ENCODE data around the gene ATAD2B.
"Not testable (repeated sequence)": the region's sequence is repeated elsewhere in the genome, so short reads cannot be mapped to it uniquely, and the experiment has no call there.

ATAD2B gene

DNA sequence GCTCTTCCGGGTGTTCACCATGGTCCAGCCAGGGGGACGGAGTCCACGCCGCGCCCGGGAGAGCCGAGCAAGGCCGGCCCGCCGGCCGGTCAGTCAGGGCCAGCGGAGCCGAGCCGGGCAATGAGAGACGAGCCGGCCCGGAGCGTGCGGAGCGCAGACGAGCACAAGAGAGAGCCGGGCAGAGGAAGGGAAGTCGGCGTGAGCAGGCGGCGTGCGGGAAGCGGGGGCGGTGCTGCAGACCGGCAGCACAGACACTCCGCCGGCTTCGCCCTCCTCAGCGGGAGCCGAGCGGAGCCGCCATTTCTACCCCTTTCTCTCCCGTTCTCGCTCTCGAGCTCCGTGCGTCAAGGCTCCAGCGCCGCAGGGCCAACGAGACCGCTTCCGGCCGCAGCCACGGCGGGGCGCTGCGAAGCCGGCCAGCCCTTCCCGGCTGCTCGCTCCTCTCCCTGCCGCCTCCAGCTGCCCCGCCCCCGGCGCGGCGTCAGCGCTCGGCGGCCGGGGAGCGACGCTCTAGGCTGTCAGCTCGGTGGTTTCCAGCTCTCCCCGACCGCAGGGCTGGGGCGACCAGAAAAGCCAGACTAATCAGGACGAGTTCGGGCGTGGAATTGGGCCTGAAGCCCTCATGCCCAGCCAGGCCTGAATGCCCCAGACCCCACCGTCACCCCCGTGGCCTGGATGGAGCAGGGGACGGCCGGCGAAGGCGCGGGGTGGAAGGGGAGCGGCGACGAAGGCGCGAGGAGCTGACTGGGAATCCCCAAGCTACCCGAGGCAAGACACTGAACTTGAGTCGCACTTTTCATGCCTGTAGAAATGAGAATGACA, at the start of gene ATAD2B:
Gene ATAD2B (minus strand): TSS at position 374 of the 822 bp plus-strand sequence. CDS start 353 bp downstream, at position 21.
- DNase-seq = peak; percentile 89

DNA sequence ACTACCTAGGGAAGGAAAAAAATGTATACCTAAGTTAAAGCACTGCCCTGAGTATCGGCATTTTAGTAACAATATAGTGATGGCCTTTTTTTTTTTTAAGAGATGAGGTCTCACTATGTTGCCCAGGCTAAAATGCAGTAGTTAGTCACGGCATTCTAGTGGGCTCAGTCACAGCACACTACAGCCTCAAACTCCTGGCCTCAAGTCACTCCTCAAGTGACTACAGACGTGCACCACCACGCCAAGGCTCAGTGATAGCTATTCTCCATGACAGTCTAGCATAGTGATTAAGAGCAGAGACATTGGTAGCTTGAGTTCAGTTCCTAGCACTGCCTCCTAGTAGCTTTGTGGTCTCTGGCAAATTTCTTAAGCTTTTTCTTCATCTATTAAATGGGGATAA, 40.9 kb upstream of the ATAD2B start:
- DNase-seq = no peak

DNA sequence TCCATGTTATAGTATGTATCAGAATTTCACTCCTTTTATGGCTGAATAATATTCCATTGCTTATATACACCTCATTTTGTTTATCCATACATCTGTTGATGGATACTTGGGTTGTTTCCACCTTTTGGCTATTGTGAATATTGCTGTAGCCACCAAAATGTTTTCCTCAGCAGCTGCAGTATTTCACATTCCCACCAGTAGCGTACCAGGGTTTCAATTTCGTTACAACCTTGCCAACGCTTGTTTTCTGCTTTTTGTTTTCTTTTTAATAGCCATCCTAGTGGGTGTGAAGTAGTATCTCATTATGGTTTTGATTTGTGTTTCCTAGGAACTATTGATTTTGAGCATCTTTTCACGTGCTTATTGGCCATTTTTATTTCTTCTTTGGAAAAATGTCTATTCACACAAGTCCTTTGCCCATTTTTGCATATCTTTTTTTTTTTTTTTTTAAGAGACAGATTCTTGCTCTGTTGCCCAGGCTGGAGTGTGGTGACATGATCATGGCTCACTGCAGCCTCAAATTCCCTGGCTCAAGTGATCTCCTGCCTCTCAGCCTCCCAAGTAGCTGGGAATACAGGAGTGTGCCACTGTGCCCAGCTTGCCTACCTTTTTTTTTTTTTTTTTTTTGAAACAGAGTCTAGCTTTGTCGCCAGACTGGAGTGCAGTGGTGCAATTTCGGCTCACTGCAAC, 27.5 kb upstream of the ATAD2B start:
- no peak for DNase-seq

DNA sequence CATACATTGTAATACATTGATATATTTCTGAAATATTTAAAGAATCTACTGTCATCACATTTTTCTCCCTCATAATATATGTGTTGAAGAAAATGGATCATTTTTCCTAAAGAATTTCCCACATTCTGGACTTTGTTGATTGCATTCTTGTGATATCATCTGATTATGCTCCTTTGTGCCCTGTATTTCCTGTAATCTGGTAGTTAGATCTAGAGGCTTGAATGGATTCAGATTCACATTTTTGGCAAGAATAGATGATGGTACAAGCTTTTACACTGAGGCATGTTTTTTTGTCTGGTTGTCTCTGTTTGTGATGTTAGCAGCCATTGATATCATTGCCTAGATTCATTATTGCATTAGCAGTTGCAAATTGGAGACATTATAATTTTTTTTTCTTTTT, 26.7 kb upstream of the ATAD2B start:
- no peak for DNase-seq

DNA sequence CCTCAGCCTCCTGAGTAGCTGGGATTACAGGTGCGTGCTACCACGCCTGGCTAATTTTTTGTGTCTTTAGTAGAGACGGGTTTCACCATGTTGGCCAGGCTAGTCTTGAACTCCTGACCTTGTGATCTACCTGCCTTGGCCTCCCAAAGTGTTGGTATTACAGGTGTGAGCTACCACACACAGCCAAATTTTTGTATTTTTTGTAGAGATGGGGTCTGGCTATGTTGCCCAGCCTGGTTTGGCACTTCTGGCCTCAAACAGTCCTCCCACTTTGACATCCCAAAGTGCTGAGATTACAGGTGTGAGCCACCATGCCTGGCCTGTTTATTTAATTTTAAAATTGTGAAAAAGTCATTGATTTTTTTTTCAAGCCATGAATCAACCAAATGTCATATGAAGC, 25.6 kb upstream of the ATAD2B start:
- not testable (repeated sequence) for DNase-seq

DNA sequence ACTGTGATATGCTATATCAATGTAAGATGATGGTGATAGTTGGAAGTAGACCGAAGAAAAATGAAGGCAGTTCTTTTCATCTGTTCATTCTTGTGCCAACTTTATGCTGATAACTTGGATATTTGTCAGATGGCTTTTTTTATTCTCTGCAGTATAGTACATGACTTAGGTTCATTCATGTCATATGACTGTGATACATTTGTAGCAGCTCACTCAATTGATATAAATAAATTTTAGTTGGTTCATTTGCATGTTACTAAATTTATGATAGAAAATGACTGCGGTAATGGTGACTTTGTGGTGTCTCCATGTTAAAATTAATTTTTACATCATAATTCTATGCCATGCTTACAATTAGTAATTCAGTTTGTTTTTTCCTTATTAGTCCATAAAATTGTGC, 20.4 kb upstream of the ATAD2B start:
- no peak for DNase-seq

DNA sequence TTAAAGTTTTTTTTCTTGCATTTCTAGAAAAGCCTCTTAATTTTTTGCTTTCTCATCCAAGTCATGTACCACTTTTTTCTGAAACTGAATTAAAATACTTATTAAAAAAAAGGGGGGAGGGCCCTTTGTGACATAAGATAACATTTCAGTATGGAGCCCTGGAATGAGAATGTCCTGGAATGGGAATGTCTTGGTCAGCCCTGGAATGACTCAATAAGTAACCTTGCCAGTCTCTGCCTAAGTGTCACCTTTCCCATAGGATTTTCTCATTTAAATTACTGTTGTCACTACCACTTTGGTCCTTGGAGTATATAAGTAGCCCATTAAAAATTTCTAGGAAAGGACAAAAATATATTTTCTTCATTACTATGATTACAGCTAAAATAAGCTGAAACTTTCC, 18.1 kb upstream of the ATAD2B start:
- DNase-seq = no peak

DNA sequence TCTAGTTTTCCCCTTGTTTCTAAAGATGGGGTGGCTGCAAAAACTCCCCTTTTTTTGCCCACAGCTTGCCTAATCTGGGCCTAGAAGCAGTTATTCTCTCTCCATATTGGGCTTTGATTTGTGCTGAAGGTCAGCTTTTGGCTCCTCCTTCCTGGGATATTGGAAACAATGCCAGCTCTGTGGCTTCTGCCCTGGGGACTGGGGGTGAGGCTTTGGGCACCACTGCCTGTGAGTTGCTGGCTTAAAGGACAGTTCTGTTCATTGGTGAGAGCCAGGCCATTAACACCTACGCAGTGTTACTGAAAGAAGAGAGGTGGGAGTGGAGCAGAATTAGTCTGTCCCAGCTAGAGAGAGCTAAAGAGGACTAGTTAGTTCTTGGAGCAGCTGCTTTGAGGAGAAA, 17.6 kb upstream of the ATAD2B start:
- no peak for DNase-seq

DNA sequence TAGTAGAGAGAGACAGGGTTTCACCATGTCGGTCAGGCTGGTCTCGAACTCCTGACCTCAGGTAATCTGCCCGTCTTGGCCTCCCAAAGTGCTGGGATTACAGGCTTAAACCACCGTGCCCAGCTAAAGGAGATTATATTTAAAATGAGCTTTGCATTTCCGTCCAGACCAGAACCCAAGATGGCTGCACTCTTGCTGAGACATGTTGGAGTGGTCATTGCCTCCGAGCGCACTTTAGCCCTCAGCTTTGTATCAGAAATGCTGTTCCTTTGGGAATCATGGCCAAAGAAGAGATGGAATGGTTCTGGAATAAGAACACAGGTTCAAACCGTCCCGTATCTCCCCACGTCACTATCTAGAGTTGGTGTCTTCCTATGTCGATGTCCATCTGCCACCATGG, 16.7 kb upstream of the ATAD2B start:
- no peak for DNase-seq

DNA sequence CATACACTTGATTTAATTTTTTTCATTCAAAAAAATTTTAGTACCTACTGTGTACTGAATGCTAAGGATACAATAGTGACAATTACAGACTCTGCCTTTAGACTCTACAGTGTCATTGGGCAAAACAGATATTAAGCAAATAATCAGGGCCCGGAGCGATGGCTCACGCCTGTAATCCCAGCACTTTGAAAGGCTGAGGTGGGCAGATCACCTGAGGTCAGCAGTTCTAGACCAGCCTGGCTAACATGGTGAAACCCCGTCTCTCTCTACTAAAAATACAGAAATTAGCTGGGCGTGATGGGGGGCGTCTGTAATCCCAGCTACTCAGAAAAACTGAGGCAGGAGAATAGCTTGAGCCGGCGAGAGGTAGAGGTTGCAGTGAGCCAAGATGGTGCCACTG, 14.7 kb upstream of the ATAD2B start:
- DNase-seq = no peak

DNA sequence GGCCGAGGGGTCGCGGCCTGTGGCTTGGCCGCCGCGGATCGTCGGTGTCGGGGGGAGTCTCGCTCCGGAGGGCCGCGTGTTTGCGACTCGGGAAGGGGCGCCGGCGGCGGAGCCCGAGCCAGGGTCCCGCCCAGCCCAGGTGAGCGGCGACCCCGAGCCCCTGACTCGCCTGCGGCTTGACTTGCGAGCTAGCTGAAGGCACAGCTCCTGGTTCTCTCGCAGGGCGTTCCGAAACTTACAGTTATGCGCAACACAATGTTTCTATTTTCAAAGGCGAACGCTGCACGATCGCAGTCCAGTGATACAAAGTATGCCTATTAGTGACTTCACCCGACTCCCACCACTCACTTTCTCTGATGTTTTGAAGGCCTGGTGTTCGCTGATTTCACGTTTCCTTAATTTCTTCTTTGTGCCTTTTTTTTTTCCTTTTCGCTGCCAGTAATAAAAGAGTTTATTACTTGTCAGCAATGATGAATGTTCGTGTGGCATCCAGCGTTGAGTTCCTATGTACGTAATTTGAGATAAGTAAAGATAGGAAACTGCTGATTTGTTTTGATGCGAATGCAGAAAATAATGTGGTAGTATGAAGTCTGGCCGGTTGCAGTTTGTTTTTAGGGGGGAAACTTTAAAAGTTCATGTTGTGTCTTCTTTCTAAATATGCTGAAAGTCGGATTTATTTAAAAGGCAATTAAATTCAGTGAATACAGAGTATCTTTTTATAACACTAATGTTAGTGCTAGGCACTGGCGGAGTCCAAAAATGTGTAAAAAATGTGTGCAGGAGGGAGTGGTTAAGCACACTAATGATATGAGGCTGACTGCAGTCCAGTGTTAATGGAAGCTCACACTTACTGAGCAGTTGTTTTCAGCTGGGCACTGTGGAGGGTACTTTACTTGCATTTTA, 14.0 kb upstream of the ATAD2B start:
- DNase-seq = peak; percentile 24

DNA sequence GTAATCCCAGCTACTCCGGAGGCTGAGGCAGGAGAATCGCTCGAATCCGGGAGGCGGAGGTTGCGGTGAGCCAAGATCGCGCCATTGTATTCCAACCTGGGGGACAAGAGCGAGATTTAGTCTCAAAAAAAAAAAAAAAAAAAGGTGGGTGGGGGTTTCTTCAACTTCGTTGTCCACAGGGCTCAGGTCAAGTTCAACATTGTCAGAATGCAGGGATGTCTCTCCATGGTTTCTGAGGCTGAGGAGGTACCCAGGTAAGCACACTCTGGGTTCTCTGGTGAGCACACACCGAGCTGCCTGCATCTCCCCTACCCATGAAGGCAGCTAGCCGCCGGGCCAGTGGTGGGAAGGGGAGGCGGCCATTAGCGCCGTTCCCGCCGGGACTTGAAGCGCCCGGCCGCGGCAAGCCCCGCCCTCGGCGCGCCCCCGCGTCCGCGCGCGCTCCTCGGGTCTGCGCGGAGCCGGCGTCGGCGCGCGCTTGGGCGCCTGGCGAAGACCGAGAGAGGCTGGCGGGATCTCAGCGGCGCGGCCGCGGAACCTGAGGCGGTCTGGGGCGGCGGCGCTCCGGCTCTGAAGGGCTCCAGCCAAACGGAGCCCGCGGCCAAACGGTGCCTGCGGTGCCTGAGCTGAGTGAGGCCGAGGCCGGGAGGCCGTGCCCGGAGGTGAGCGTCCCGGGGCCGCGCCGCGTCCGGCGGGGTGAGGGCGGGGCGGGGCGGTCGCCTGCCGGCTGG, 13.2 kb upstream of the ATAD2B start, which contains the start of gene UBXN2A:
Gene UBXN2A (plus strand): TSS at position 477 of the 731 bp plus-strand sequence. CDS start 17,852 bp downstream, outside the sequence.
- peak; percentile 20 for DNase-seq

DNA sequence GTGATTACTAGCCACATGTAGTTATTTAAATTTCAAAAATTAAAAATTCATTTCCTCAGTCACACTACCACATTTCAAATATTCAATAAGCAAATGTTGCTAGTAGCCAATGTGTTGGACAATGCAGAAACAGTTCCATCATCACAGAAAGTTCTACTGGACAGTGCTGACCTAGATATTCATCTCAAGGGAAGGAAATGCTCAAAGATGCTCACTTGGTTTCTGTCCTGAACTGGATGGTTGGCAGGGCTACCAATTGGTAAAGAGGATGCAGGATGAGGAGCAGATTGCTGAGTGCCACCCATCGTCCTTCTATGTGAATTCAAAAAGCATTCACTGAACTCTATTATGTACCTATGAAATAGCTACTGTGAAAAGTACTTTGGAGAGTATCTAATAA, 7.3 kb upstream of the ATAD2B start:
- DNase-seq = no peak

DNA sequence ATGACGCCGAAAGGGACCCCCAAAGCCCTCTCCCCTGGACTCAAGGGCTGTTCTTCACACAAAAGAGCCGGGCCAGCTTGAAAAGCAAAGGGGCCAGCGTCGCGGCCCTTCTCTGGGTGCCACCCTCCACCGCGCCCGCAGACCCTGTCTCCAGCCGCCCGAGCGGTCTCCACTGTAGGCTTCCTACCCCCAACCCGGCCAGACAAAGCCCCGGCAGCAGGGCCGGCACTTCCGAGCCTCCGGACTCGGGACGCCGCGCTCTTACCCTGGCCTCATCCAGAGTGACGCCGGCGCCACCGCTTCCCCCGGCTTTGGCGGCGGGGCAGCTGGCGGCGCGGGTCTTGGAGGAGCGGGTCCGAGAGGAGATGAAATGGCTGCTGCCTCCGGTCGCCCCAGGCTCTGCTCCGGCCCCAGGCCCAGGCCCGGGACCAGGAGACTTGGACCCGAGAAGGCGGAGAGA, 603 bp downstream of the ATAD2B start:
- no peak for DNase-seq

DNA sequence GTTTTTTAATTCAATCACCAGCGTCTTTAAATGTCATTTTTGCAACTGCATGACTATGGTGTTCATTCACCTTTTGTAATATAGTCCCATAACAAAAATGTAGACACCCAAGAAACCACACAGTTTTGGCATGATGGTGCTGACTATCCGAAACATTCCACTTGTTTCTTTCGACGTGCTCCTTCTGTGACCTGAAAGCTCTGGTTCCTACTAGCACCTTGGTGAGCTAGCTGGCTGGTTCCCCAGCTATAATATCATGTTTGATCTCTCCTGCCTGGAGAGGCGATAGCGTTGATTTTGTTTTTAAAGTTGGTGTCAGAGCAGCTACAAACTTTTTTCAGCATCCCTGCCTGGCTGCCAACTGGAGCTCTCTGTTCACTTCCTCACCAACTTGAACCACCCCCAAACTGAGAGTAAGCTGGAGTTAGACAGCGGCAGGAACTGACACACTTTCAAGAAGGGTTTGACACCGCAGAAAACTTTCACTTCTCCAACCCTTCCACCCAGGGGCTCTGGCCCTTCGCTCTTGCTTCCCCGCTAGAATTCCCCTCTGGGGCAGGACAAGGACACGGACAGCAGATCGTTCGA, 1.1 kb downstream of the ATAD2B start:
- DNase-seq = peak; percentile 23

DNA sequence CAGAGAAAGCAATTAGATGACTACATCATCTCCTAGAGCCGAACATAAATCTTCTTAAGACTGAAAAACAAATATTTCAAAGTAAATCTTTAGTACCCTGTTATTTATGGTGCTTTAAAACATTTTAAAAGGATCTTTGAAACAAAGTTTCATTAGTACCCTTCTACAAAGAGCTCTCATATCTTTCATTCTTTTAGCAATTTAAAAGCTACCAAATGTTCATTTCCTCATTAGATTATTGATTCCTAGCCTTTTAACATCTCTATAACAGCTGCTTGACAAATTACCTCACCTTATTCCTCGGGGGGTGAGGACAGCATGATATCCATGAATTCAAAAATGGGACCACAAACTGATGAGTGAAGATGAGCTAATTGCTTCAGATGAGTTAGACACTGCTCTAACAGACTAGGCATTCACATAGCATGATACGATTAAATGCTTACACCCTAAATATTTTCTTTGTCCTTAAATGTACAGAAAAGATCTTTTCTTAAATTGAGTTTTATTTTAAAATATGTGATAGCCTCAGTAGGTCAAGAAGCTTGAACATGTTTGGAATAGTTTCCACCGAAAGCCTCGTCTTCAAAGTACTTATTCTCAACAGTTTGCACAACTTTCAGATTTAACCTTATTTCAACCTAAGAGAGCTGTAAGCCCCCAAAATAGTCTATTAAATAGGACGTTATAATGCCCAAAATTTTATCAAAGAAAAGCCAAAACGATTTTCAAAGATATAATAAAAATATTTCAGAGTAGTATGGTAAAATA, 2.1 kb downstream of the ATAD2B start:
- no peak for DNase-seq

DNA sequence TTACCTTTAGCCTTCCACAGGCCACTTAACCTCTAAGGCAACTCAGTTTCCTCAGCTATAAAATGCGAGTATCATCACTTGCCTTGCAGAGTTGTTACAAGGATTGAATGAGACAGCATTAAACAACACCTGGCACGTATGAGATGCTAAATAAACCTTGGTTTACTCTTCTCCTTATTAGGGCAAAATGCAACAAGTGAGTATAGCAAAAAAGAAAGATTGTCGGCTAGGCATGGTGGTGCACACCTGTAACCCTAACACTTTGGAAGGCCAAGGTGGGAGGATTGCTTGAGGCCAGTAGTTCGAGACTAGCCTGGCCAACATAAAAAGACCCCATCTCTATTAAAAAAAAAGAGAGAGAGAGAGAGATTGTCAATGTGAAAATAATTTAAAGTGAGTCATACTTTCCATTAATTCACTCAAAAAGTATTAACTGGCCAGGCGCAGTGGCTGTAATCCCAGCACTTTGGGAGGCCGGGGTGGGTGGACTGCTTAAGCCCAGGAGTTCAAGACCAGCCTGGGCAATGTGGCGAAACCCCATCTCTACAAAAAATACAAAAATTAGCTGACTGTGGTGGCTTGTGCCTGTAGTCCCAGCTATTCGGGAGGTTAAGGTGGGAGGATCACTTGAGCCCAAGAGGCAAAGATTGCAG, 8.0 kb downstream of the ATAD2B start:
- DNase-seq = no peak

DNA sequence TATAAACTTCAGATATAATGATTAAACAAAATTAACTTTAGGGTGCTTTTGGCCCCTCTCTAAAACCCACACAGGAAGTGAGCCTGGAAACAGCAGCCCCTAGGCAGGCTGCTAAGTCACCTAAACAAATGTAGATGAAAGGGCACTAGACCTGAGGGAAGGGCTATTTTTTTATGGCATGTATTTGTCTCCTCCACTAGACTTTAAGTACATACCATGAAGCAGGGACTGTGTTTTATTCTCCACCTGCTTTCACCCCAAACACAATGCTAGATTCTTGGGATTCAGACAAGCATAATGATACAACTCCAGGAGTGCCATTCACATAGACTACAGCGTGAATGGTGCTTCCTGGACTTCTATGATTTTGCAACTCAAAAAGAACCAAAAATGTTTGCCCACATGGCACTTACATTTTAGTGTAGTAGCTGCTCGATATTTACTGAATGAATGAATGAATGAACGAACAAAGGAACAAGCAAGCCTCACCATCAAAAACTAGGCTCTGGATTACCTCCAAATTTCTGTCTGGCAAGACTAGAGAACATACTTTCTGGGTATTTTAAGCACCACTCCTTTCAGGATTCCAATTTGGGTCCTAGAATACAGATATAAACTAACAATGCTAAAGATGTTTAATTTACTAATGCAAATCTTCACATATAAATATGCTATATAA, 10.1 kb downstream of the ATAD2B start:
- no peak for DNase-seq

DNA sequence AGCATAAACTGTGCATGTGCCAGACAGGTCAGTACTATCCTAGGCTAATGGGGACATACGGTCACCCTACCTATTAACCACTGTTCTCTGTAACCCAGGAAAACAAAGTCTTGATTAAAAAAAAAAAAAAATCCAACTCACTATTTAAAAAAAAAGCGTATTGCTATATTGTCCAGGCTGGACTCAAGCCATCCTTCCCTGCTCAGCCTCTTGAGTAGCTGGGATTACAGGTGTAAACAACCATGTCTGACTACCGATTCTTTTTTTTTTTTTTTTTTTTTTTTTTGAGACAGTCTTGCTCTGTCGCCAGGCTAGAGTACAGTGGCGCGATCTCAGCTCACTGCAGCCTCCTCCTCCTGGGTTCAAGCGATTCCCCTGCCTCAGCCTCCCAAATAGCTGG, 11.6 kb downstream of the ATAD2B start:
- no peak for DNase-seq

DNA sequence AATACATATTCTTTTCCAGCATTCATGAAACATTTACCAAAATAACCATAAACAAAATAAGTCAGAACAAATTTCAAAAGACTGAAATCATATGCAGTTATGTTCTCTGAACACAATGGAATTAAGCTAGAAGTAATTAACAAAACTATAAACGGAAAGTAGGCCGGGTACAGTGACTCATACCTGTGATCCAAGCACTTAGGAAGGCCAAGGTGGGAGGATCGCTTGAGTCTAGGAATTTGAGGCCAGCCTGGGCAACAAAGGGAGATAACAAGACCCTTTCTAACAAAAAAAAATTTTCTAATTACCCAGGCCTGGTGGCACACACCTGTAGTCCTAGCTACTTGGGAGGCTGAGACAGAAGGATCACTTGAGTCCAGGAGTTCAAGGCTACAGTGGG, 14.9 kb downstream of the ATAD2B start:
- DNase-seq = no peak

Data from DMS79 (cell line).